ENCODE measurements around the gene PAX8. TPM values are rescaled to one million over a fixed set of nuclear protein-coding genes. Genes with fewer than 3 reads are reported as not detected.

The PAX8 gene
- polyA plus RNA-seq, 1 of the 3 experiments (the other 2 are of a cell fraction), result 0.23 TPM

DNA sequence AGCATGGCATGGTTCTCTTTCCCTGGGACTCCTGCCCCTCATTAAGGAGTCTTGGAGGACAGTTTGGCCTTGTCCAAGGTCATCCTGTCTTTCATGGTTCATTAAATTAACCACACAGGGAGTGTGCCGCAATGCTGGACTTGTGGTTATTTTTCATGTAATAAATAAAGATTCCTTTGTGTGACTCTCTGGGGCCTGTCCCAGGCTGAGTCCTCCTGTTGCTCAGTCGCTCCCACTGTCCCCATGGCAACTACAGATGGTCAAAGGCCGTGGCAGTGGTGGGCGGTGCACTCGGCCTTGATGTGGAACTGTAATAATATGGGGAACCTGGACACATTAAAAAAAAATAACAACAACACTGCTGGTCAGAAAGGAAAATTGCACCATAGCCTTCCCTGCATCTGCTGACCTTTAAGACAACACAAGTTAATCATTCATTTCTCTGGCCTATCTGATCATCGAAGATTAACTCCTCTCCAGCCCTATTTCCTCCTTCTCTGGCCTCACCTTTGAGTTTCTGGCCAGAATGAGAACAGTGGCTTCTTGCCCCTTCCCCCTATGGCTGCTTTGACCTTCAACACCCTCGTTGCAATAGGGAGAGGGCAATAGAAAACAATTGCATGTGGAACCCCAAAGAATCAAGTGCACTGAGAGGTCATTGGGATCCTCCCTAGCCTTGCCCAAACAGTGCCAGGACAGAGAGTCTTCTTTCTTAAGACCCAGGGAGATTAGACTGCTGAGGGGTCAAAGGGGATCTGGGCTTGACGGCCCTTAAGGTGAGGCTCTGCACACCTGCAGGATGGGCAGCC, 60.2 kb downstream of the PAX8 start:
- Histone ChIP-seq H2AFZ (ENCODE audit: low read depth) (no peak overlapping the region), H3K27me3 (ENCODE audit: insufficient read depth) (no peaks in the 10 kb centered on the region), H3F3A (replicated peaks; ENCODE audit: insufficient read depth) (no peaks in the 10 kb centered on the region), H3K4me1 (ENCODE audit: control insufficient read depth in 1 of 2, insufficient read depth in 2 of 2, low read depth in 1 of 2, low read length in 1 of 2) (no peaks in the 10 kb centered on the region; a peak in 1 of 4 replicates), H3K9me3 (no peaks in the 10 kb centered on the region), H3K4me2 (no peak overlapping the region), H3K27ac (ENCODE audit: low read depth in 2 of 2, low read length in 1 of 2) (no peak overlapping the region), H4K20me1 (ENCODE audit: insufficient read depth) (no peaks in the 10 kb centered on the region), H3K9me2 (no peaks in the 10 kb centered on the region), H3K4me3 (ENCODE audit: low read depth in 2 of 2, low read length in 1 of 2) (no peak overlapping the region), H3K9ac (no peak overlapping the region), H3K36me3 (replicated peaks in 1 of 2; ENCODE audit: control insufficient read depth in 1 of 2, insufficient read depth in 2 of 2, low read length in 1 of 2) (no peaks in the 10 kb centered on the region), H3K79me2 (ENCODE audit: insufficient read depth) (no peaks in the 10 kb centered on the region)
- no peak for TF ChIP-seq TEAD4 (IDR thresholded peaks at IDR 0.05; ENCODE audit: borderline replicate concordance, insufficient read depth)
- TF ChIP-seq RAD21 (IDR thresholded peaks at IDR 0.05; ENCODE audit: low read length), result no peak
- no peak for TF ChIP-seq TCF12 (IDR thresholded peaks at IDR 0.05)
- no peak for TF ChIP-seq MEF2A (IDR thresholded peaks at IDR 0.05; ENCODE audit: borderline replicate concordance, low read depth)
- TF ChIP-seq, protein P1, sequence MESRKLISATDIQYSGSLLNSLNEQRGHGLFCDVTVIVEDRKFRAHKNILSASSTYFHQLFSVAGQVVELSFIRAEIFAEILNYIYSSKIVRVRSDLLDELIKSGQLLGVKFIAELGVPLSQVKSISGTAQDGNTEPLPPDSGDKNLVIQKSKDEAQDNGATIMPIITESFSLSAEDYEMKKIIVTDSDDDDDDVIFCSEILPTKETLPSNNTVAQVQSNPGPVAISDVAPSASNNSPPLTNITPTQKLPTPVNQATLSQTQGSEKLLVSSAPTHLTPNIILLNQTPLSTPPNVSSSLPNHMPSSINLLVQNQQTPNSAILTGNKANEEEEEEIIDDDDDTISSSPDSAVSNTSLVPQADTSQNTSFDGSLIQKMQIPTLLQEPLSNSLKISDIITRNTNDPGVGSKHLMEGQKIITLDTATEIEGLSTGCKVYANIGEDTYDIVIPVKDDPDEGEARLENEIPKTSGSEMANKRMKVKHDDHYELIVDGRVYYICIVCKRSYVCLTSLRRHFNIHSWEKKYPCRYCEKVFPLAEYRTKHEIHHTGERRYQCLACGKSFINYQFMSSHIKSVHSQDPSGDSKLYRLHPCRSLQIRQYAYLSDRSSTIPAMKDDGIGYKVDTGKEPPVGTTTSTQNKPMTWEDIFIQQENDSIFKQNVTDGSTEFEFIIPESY (IDR thresholded peaks at IDR 0.05; ENCODE audit: borderline replicate concordance, low read depth), result no peak
- TF ChIP-seq SIN3A (IDR thresholded peaks at IDR 0.05; ENCODE audit: borderline replicate concordance, low read depth, low read length), result no peak
- TF ChIP-seq GABPA (IDR thresholded peaks at IDR 0.05; ENCODE audit: low read depth), result no peak
- TF ChIP-seq RFX5 (IDR thresholded peaks at IDR 0.05; ENCODE audit: low read length), result no peak
- TF ChIP-seq SMC3 (IDR thresholded peaks at IDR 0.05; ENCODE audit: low read depth, low read length), result no peak
- WGBS (ENCODE audit: low lambda C conversion rate), result 62% methylated on average over 7 of the region's 8 CpGs
- ChIA-PET POLR2A (no interaction called here), CTCF (interaction anchor here (0.9 to 1.3 kb wide), 4 partner anchors 14 to 31 kb away, joined by 3 to 5 read pairs (median 3); no protein-coding TSS in a partner anchor)
- no peak for DNase-seq

DNA sequence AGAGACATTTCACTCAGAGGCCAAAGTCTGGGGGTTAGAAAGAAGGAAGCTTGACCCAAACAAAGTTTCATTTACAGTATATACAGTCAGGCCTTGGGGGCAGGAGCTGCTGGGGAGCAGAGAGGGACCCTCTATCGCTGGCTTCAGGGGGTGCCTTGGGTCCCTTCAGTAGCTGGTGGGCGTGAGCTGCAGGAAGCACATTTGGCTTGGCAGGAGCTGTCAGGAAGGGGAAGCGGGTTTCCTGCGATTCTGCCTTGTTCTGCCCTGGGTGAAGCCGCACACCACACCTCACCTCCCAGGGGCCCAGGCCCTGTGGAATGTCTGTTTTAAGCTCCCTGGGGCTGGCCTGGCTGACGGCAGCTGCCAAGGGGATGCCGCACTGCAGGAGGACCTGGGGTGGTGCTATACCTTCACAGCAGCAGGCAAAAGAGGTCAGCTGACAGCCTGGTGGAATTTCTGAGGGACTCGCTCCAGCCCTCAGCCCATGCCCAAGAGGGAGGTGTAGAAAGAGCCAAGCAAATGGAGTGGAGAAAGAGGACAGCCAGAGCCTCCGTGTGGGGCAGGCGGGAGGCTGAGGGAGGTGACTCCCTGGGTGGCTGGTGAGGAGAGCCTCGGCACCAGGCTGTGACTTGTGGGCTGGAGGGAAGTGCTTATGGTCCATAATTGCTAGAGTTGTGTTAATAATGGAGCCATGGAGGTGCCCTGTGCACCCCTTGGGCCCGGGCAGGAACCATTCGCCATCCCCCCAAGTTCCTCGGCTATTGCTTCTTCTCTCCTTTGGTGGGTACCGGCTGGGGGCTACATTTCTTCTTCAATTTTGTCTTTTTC, 61.1 kb downstream of the PAX8 start:
- no peak for TF ChIP-seq FOSL2 (IDR thresholded peaks at IDR 0.05; ENCODE audit: borderline replicate concordance, low read depth)
- TF ChIP-seq MXI1 (IDR thresholded peaks at IDR 0.05; ENCODE audit: low read depth, low read length), result no peak
- TF ChIP-seq, protein P2, sequence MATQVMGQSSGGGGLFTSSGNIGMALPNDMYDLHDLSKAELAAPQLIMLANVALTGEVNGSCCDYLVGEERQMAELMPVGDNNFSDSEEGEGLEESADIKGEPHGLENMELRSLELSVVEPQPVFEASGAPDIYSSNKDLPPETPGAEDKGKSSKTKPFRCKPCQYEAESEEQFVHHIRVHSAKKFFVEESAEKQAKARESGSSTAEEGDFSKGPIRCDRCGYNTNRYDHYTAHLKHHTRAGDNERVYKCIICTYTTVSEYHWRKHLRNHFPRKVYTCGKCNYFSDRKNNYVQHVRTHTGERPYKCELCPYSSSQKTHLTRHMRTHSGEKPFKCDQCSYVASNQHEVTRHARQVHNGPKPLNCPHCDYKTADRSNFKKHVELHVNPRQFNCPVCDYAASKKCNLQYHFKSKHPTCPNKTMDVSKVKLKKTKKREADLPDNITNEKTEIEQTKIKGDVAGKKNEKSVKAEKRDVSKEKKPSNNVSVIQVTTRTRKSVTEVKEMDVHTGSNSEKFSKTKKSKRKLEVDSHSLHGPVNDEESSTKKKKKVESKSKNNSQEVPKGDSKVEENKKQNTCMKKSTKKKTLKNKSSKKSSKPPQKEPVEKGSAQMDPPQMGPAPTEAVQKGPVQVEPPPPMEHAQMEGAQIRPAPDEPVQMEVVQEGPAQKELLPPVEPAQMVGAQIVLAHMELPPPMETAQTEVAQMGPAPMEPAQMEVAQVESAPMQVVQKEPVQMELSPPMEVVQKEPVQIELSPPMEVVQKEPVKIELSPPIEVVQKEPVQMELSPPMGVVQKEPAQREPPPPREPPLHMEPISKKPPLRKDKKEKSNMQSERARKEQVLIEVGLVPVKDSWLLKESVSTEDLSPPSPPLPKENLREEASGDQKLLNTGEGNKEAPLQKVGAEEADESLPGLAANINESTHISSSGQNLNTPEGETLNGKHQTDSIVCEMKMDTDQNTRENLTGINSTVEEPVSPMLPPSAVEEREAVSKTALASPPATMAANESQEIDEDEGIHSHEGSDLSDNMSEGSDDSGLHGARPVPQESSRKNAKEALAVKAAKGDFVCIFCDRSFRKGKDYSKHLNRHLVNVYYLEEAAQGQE (IDR thresholded peaks at IDR 0.05; ENCODE audit: low read depth, low read length), result no peak
- POLR2A ChIA-PET, result no interaction called here
- no peaks in the 10 kb centered on the region for H3K9me3 ChIP-seq

More for the DNA sequence above, 61.1 kb downstream of the PAX8 start:
- no peak overlapping the region for H3K9ac ChIP-seq
- WGBS (ENCODE audit: low lambda C conversion rate), result 86% methylated on average over 12 of the region's 15 CpGs
- no peak overlapping the region for H2AFZ ChIP-seq (ENCODE audit: low read depth)
- no peaks in the 10 kb centered on the region for H3F3A ChIP-seq (replicated peaks; ENCODE audit: insufficient read depth)
- no peaks in the 10 kb centered on the region for H3K36me3 ChIP-seq (replicated peaks in 1 of 2; ENCODE audit: control insufficient read depth in 1 of 2, insufficient read depth in 2 of 2, low read length in 1 of 2)
- H3K27ac ChIP-seq (ENCODE audit: low read depth in 2 of 2, low read length in 1 of 2), result no peak overlapping the region
- DNase-seq, result no peak
- CTCF ChIA-PET, result interaction anchor here (0.9 to 2.7 kb wide), 7 partner anchors 13 to 173 kb away, joined by 3 to 13 read pairs (median 3); no protein-coding TSS in a partner anchor
- H3K4me3 ChIP-seq (ENCODE audit: low read depth in 2 of 2, low read length in 1 of 2), result no peak overlapping the region
- H3K9me2 ChIP-seq, result no peaks in the 10 kb centered on the region
- H3K4me1 ChIP-seq (ENCODE audit: control insufficient read depth in 1 of 2, insufficient read depth in 2 of 2, low read depth in 1 of 2, low read length in 1 of 2), result peaks cover 0 to 4% of the 10 kb centered on the region in 2 experiments; a peak in 2 of 4 replicates
- H3K79me2 ChIP-seq (ENCODE audit: insufficient read depth), result no peaks in the 10 kb centered on the region
- H4K20me1 ChIP-seq (ENCODE audit: insufficient read depth), result no peaks in the 10 kb centered on the region
- no peaks in the 10 kb centered on the region for H3K27me3 ChIP-seq (ENCODE audit: insufficient read depth)
- H3K4me2 ChIP-seq, result no peak overlapping the region
